Measurements from ENCODE around the gene CRYL1.
A peak's percentile ranks its signal among the peaks of the same experiment; 100 is the strongest.

CRYL1 gene

GRCh38 chr13:20363172-20363571, 162.5 kb downstream of the CRYL1 start:
- no peak for TF ChIP-seq CTCF (IDR thresholded peaks at IDR 0.05; ENCODE audit: low read depth, low read length)

GRCh38 chr13:20362484-20363041, 163.1 kb downstream of the CRYL1 start:
- no peak for DNase-seq (ENCODE audit: extremely low read depth, low read depth)
- TF ChIP-seq CTCF (IDR thresholded peaks at IDR 0.05; ENCODE audit: low read depth, low read length): no peak

More at GRCh38 chr13:20363172-20363571, 162.5 kb downstream of the CRYL1 start:
- DNase-seq (ENCODE audit: extremely low read depth, low read depth): no peak

- TF ChIP-seq CTCF (IDR thresholded peaks at IDR 0.05; ENCODE audit: low read depth, low read length): no peak
- DNase-seq (ENCODE audit: extremely low read depth, low read depth): no peak
These were observed 164.7 kb downstream of the CRYL1 start for GRCh38 chr13:20360835-20361412.

- no peak for TF ChIP-seq CTCF (IDR thresholded peaks at IDR 0.05; ENCODE audit: low read depth, low read length)
- DNase-seq (ENCODE audit: extremely low read depth, low read depth): no peak
These were observed 165.6 kb downstream of the CRYL1 start for GRCh38 chr13:20360041-20360491.

- peak; percentile 51 for DNase-seq (ENCODE audit: extremely low read depth, low read depth)
- no peak for TF ChIP-seq CTCF (IDR thresholded peaks at IDR 0.05; ENCODE audit: low read depth, low read length)
These were observed 166.3 kb downstream of the CRYL1 start for GRCh38 chr13:20359335-20359734.

- TF ChIP-seq CTCF (IDR thresholded peaks at IDR 0.05; ENCODE audit: low read depth, low read length): no peak
- no peak for DNase-seq (ENCODE audit: extremely low read depth, low read depth)
These were observed 167.6 kb downstream of the CRYL1 start for GRCh38 chr13:20358022-20358421.

GRCh38 chr13:20356444-20356843, 169.2 kb downstream of the CRYL1 start:
- TF ChIP-seq CTCF (IDR thresholded peaks at IDR 0.05; ENCODE audit: low read depth, low read length): no peak

More at GRCh38 chr13:20356444-20356843, 169.2 kb downstream of the CRYL1 start:
- no peak for DNase-seq (ENCODE audit: extremely low read depth, low read depth)

All from AG09319 (cell line).